Raji (cell line): Measurements from ENCODE around the gene OLFM3.

ENCODE experiments used
- POLR2A ChIP-seq: IDR thresholded peaks from 2 replicates; pipeline ENCODE4 v1.6.1; 2011; ENCODE audit warnings: low read depth, low read length, control low read depth; ENCODE audit not compliant: insufficient read depth

The OLFM3 gene

GRCh38 chr1:101841824-101842223 is 154.9 kb downstream of the OLFM3 start:
- TF ChIP-seq POLR2A, result no peak

GRCh38 chr1:101835988-101836387 is 160.7 kb downstream of the OLFM3 start:
- no peak for TF ChIP-seq POLR2A

GRCh38 chr1:101833312-101833711 is 163.4 kb downstream of the OLFM3 start:
- TF ChIP-seq POLR2A, result no peak

GRCh38 chr1:101826416-101826815 is 170.3 kb downstream of the OLFM3 start:
- TF ChIP-seq POLR2A, result no peak

- no peak for TF ChIP-seq POLR2A
Observed at GRCh38 chr1:101820071-101820470, 176.7 kb downstream of the OLFM3 start.

- TF ChIP-seq POLR2A, result no peak
Observed at GRCh38 chr1:101816262-101816661, 180.5 kb downstream of the OLFM3 start.

GRCh38 chr1:101798417-101798816 is 198.3 kb downstream of the OLFM3 start:
- TF ChIP-seq POLR2A, result no peak

- TF ChIP-seq POLR2A, result no peak
Observed at GRCh38 chr1:101797722-101798121, 199.0 kb downstream of the OLFM3 start.

- no peak for TF ChIP-seq POLR2A
Observed at GRCh38 chr1:101781201-101781831, 215.4 kb downstream of the OLFM3 start.

GRCh38 chr1:101769520-101769919 is 227.2 kb downstream of the OLFM3 start:
- no peak for TF ChIP-seq POLR2A

GRCh38 chr1:101757985-101758384 is 238.7 kb downstream of the OLFM3 start:
- no peak for TF ChIP-seq POLR2A

- TF ChIP-seq POLR2A, result no peak
Observed at GRCh38 chr1:101756411-101756810, 240.3 kb downstream of the OLFM3 start.
